HT1080 (cell line): ENCODE results near the gene HAND1. TPM values are rescaled to one million over a fixed set of nuclear protein-coding genes. Genes with fewer than 3 reads are reported as not detected.
"Not testable (repeated sequence)": the region's sequence is repeated elsewhere in the genome, so short reads cannot be mapped to it uniquely, and the experiment has no call there.

ENCODE experiments used
- DNase-seq: peaks from one replicate; pipeline ENCODE4 v3.0.0-alpha.2; 2015; ENCODE audit warnings: low read depth
- polyA plus RNA-seq, 2 experiments: library from polyadenylated mRNA; depleted of rRNA; stranded (reverse); fragments of >200 nt; gene quantifications; 2 replicates each; pipeline ENCODE4 v1.2.3, GENCODE V29; 2015
- total RNA-seq: library from RNA; depleted of rRNA; stranded (reverse); fragments of >200 nt; shearing (Covaris generic); gene quantifications from 2 replicates; pipeline ENCODE4 v1.2.3, GENCODE V29; 2014; rRNA removed

The HAND1 gene
- not detected in 2 replicates for total RNA-seq
- not detected in 2 replicates for polyA plus RNA-seq (2015; cell fraction: cytosol; rRNA removed)
- not detected in 2 replicates for polyA plus RNA-seq (2015; cell fraction: nucleus; rRNA removed)

- DNase-seq = no peak
Observed at GRCh38 chr5:154478224-154478565, at the start of gene HAND1. Gene HAND1 (minus strand): TSS chr5:154478227. CDS start chr5:154478008, 219 bp downstream.

GRCh38 chr5:154526231-154527226 is 48.5 kb upstream of the HAND1 start:
- DNase-seq = no peak

- peak; percentile 8 for DNase-seq
Observed at GRCh38 chr5:154524859-154525258, 46.8 kb upstream of the HAND1 start.

- DNase-seq = no peak
Observed at GRCh38 chr5:154524181-154524580, 46.2 kb upstream of the HAND1 start.

DNA sequence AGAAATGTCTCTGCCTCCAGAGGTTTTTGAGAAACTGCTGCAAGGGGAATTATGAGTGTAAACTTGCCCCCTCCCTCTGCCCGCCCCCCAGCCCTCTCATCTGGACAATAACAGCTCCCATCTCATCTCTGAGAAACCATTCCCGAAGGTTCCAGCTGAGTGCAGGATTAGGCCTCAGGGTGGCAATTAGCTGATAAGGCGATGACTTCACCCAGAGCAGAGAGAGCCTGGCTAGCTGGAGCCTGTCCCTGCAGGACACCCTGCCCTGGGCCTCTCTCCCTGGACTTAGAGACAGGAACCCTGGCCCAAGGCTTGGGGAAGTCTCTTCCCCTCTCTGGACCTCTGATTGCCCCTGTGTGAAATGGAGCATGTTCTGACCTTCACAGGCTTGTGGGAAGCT is 45.7 kb upstream of the HAND1 start:
- no peak for DNase-seq

- DNase-seq = no peak
Observed at GRCh38 chr5:154523104-154523503, 45.1 kb upstream of the HAND1 start.

GRCh38 chr5:154522284-154522683 is 44.3 kb upstream of the HAND1 start:
- DNase-seq = no peak

DNA sequence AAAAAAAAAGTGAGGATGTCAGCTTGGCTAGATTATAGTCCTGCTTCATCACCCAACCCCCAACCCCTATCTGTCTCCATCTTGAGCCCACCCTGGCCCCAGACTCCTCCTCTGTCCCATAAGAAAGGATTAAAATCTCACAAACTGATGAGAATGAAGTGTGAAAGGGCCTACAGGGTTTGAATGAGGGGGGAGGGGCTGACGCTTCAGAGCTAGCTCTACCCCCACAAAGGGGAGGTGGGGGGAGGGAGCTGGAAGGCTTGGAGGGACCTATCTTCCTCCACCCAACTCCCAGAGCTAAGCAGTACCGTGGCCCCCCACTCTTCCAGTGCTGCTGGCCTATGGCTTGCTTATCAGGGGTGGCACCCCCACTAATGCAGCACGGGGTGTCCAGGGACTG is 43.7 kb upstream of the HAND1 start:
- DNase-seq = no peak

GRCh38 chr5:154520861-154521453 is 42.9 kb upstream of the HAND1 start:
- DNase-seq = peak; percentile 14

DNA sequence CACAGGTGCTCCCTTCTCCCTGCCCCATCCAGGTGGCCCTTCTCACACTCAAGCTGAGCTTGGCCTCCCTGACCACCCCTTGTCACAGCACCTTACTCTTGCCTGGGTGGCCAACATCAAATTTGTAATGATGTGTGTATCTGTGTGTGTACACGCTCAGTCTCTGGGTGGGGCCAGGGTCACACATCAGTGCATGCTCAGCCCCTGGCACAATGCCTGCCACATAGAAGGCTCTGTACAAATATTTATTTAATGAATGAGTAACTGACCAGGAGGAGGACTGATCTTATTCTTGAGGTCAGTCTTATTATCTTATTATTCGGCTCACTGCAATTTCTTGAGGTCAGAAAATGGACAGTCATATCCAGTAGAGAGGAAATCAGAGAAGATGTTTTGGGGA is 41.3 kb upstream of the HAND1 start:
- peak; percentile 35 for DNase-seq

GRCh38 chr5:154518438-154518867 is 40.4 kb upstream of the HAND1 start:
- no peak for DNase-seq

- DNase-seq = no peak
Observed at GRCh38 chr5:154517810-154518437, 39.9 kb upstream of the HAND1 start.

GRCh38 chr5:154517181-154517580 is 39.2 kb upstream of the HAND1 start:
- no peak for DNase-seq

- no peak for DNase-seq
Observed at GRCh38 chr5:154516475-154516874, 38.4 kb upstream of the HAND1 start.

GRCh38 chr5:154515488-154515887 is 37.5 kb upstream of the HAND1 start:
- DNase-seq = not testable (repeated sequence)

DNA sequence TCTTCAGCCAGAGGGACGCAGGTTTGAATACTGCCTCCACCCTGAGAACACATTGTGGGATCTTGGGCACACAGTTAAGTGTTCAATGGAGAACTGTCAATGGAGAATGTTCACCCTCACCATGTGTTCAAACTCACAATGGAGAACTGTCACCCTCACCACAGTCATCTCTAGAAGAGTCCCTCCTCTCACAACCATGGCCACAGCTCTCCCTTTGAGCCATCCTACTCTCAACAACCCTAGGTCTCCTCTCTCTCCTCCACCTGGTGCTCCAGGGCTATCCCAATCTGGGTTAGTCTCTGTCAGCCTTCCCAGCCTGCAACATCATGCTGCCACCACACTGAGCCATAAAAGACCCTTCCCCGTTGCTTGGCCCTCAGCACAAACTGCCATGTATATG is 36.3 kb upstream of the HAND1 start:
- no peak for DNase-seq

GRCh38 chr5:154513669-154514084 is 35.6 kb upstream of the HAND1 start:
- DNase-seq = peak; percentile 5

- no peak for DNase-seq
Observed at GRCh38 chr5:154511984-154512383, 34.0 kb upstream of the HAND1 start.

DNA sequence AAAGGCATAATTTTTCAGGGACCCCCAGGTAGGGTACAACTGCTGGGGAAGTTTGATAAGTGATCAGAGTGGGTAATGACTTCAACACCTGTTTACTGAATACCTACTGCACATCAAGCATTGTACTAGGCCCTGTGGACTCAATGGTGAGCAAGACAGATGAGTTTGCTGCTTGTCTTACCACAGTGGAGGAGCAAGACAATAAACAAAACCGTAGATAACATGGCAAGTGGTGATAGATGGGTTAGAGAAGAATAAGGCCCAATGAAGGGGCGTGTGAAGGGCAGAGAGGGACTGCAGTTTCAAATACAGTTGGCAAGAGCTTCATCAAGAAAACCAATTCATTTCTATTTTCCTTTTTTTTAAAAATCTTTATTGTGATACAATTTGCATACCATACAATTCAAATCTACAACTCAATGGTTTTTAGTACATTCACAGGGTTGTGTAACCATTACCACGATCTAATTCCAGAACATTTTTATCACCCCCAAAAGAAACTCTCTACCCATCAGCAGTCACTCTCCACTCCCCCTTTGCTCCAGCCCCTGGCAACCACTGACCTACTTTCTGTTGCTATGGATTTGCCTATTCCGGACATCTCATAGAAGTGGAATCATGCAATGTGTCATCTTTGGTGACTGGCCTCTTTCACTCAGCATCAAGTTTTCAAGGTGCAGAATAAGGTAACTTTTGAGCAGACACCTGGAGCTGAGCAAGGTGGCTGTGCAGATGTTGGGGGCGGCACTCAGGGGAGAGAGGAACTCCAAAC is 31.9 kb upstream of the HAND1 start:
- no peak for DNase-seq

DNA sequence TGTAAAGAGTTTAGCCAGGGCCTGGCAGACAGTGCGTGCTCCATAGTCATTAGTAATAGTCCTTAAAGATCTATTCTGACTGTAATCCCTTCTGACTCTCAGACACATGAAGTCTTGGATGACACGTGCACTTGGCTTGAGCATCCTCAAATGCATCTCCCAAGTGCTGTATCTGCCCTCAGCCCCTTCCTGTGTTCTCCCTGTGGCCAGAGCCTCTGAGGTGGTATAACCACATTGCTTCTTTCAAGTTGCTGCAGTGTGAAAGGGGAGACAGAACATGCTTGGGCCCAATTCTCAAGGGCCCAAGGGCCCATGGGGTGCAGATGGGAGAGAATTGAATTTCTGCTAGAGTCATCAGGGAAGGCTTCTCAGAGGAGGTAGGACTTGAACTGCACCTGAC is 30.1 kb upstream of the HAND1 start:
- no peak for DNase-seq

DNA sequence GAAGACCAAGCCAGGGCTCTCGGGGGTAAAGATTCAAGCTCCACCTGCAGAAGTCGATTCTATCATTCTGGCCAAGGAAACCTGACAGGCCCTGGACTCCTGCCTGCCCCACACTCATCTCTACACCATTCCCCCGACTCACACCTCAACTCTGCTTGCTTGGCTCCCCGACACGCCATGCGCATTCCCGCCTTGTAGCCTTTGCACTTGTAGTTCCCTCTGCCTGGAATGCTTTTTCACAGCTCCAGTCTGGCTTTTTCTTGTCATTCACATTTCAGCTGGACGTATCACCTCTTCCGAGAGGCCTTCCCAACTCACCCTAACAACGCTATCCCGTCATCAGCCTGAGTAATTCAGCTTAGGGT is 28.7 kb upstream of the HAND1 start:
- no peak for DNase-seq
